ENCODE data around the gene TTC12.

- TF ChIP-seq POLR2A (IDR thresholded peaks at IDR 0.05) (no peak), CTCF (IDR thresholded peaks at IDR 0.05) (no peak)
These were observed 80.5 kb downstream of the TTC12 start for GRCh38 chr11:113394919-113395318.
